Muscle layer of duodenum (tissue), 2 donors: ENCODE data around the gene NCOA4.
"Not testable (repeated sequence)": the region's sequence is repeated elsewhere in the genome, so short reads cannot be mapped to it uniquely, and the experiment has no call there.

Source experiments
- H3K27ac ChIP-seq: one replicate; pipeline ENCODE4 v1.7.0; 2013; ENCODE audit warnings: mild to moderate bottlenecking, low read length
- H3K27me3 ChIP-seq: one replicate; pipeline ENCODE4 v1.7.0; 2013; ENCODE audit warnings: low read depth, mild to moderate bottlenecking, control low read depth, low read length
- H3K36me3 ChIP-seq, 2 donors: one replicate each; pipeline ENCODE4 v1.7.0; 2013; ENCODE audit warnings: low read length in 2 of 2, control low read depth in 1 of 2, mild to moderate bottlenecking in 1 of 2; ENCODE audit not compliant: insufficient read depth in 2 of 2, control insufficient read depth in 1 of 2
- H3K4me1 ChIP-seq, 2 donors: one replicate each; pipeline ENCODE4 v1.7.0; 2013; ENCODE audit warnings: low read length in 2 of 2, mild to moderate bottlenecking in 2 of 2, control low read depth in 1 of 2, moderate library complexity in 1 of 2; ENCODE audit not compliant: insufficient read depth in 2 of 2, control insufficient read depth in 1 of 2
- H3K4me3 ChIP-seq, 2 donors: one replicate each; pipeline ENCODE4 v1.7.0; 2013; ENCODE audit warnings: low read length in 2 of 2, low read depth in 1 of 2, mild to moderate bottlenecking in 1 of 2
- H3K9me3 ChIP-seq, 2 donors: one replicate each; pipeline ENCODE4 v1.7.0; 2013; ENCODE audit warnings: low read length in 2 of 2, control low read depth in 1 of 2, mild to moderate bottlenecking in 1 of 2; ENCODE audit not compliant: control insufficient read depth in 1 of 2
- donor health status: healthy.

The NCOA4 gene

DNA sequence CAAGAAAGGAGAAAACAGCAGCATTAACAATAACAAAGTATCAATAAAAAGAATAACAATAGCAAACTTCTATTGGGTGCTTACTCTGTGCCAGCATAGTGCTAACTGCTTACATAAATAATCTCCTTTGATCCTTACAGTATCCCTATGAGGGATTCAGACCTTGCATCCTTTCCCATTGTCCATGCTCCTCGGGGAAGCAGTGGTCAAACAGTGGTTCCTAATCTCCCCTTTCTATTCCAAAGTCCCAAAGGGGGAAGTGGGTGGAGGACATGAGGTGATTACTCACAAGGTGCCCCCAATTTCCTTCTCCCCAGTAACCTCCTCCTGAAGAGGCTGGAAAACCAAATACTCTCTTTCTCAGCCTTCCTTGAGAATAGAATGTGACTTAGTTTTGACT is 37.7 kb upstream of the NCOA4 start:
- no peaks in the 10 kb centered on the region for H3K4me1 ChIP-seq
- no peaks in the 10 kb centered on the region for H3K9me3 ChIP-seq
- no peaks in the 10 kb centered on the region for H3K36me3 ChIP-seq
- no peaks in the 10 kb centered on the region for H3K27me3 ChIP-seq
- H3K4me3 ChIP-seq: no peak overlapping the region
- H3K27ac ChIP-seq: no peak overlapping the region

- no peaks in the 10 kb centered on the region for H3K27me3 ChIP-seq
- no peak overlapping the region for H3K4me3 ChIP-seq
- no peaks in the 10 kb centered on the region for H3K9me3 ChIP-seq
- no peak overlapping the region for H3K27ac ChIP-seq
- no peaks in the 10 kb centered on the region for H3K4me1 ChIP-seq
- no peaks in the 10 kb centered on the region for H3K36me3 ChIP-seq
Measured at GRCh38 chr10:46064269-46064817, 33.9 kb upstream of the NCOA4 start.

GRCh38 chr10:46062723-46063428 is 32.5 kb upstream of the NCOA4 start:
- no peak overlapping the region for H3K4me3 ChIP-seq
- H3K4me1 ChIP-seq: no peaks in the 10 kb centered on the region
- H3K27ac ChIP-seq: no peak overlapping the region
- H3K9me3 ChIP-seq: no peaks in the 10 kb centered on the region
- H3K27me3 ChIP-seq: no peaks in the 10 kb centered on the region
- no peaks in the 10 kb centered on the region for H3K36me3 ChIP-seq

DNA sequence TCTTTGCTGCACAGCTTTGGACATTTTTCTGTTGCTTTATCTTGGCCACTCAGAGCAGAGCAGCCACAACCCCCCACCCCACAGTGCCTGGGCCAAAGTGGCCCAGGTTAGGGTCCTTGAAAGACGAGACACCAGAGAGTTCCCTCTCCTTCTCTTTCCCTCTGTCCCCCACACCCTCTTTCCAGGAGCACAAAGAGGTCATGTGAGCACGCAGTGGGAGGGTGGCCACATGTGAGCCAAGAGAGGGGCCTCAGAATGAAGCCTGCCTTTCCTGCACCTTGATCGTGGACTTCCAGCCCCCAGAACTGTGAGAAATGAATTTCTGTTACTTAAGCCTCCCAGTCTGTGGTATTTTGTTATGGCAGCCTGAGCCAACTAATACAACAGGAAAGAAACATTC is 30.3 kb upstream of the NCOA4 start:
- H3K36me3 ChIP-seq: no peaks in the 10 kb centered on the region
- no peak overlapping the region for H3K27ac ChIP-seq
- no peaks in the 10 kb centered on the region for H3K27me3 ChIP-seq
- H3K4me3 ChIP-seq: no peak overlapping the region
- H3K4me1 ChIP-seq: no peaks in the 10 kb centered on the region
- peaks cover 5% of the 10 kb centered on the region in 2 donors for H3K9me3 ChIP-seq

GRCh38 chr10:46057927-46058326 is 27.5 kb upstream of the NCOA4 start:
- H3K4me3 ChIP-seq, H3K27ac ChIP-seq: not testable (repeated sequence)

DNA sequence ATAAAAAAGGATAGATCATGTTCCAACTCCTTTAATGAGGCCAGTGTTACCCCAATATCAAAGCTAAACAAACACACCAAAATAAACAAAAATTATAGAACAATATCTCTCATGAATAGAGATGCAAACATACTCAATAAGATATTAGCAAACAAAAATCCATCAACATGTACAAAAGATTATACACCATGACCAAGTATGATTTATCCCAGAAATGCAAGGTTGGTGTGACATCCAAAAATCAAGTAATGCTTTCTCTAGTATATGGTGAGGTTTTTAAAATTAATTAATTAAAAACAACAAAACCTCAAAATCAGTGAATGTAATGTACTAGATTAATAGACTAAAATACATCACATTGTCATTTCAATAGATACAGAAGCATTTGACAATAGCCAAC is 26.6 kb upstream of the NCOA4 start:
- H3K27me3 ChIP-seq: no peaks in the 10 kb centered on the region
- H3K4me1 ChIP-seq: no peaks in the 10 kb centered on the region
- H3K36me3 ChIP-seq: no peaks in the 10 kb centered on the region
- no peak overlapping the region for H3K27ac ChIP-seq
- H3K4me3 ChIP-seq: no peak overlapping the region
- H3K9me3 ChIP-seq: peaks cover 5% of the 10 kb centered on the region in 2 donors

More at GRCh38 chr10:46057927-46058326, 27.5 kb upstream of the NCOA4 start:
- not testable (repeated sequence) for H3K9me3 ChIP-seq, H3K36me3 ChIP-seq, H3K27me3 ChIP-seq, H3K4me1 ChIP-seq

GRCh38 chr10:46055771-46056170 is 25.3 kb upstream of the NCOA4 start:
- Histone ChIP-seq H3K27ac (no peak overlapping the region), H3K4me3 (no peak overlapping the region), H3K9me3 (peaks cover 5% of the 10 kb centered on the region in 2 donors), H3K4me1 (no peaks in the 10 kb centered on the region), H3K36me3 (no peaks in the 10 kb centered on the region), H3K27me3 (no peaks in the 10 kb centered on the region)

DNA sequence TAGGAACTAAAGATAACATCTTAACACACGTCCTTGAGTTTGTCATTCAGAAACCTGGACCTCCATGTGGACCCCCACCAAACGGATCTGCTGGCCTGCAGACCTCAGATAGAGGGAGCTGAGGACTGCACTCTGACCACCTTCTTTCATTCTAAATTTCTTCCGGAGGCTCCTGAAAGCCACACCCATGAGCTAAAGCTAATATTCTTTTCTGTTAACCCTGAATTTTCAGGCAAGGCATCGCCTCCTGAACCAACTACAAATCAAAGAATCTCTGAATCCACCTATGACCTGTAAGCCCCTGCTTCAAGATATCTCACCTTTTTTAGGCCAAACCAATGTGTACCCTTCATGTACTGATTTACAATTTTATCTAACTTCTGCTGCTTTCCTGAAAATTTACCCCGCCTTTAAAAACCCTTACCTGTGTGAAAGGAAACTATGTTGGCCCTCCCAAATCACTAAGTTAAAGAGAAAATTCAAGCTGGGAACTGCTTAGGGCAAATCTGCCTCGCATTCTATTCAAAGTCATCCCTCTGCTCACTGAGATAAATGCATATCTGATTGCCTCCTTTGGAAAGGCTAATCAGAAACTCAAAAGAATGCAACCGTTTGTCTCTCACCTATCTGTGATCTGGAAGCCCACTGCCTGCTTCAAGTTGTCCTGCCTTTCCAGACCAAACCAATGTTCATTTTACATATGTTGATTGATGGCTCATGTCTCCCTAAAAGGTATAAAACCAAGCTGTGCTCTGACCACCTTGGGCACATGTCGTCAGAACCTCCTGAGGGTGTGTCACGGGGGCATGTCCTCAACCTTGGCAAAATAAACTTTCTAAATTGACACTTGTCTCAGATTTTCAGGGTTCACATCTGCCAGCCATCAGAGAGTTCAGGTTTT is 23.4 kb upstream of the NCOA4 start:
- Histone ChIP-seq H3K4me3 (no peak overlapping the region), H3K27me3 (no peaks in the 10 kb centered on the region), H3K27ac (no peak overlapping the region)

DNA sequence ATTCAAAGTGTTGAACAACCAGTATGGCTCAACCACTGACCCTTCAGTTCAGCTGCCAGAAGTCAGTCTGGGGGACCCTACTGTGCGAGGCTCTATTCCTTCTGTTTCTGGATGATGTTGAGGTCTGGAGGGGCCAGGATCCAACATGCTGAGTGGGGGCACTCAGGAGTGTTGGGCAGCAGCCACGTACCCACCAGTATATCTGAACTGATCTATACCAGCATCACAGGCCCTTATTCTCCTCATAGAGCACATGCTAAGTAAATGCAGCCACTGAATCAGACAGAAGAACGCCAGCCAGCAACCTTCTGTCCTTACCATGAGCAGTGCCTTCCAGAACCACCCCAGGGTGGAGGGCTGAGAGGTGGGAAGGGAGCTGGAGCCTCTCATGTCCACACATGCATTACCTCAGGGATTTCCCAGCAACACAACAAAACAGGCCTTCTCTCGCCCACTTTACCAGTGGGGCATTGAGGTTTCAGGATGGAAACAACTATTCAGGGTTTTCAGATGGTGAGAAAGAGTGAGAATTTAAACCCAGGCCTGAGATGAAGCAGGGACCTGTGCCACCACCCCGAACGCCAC is 22.5 kb upstream of the NCOA4 start:
- H3K4me1 ChIP-seq: no peaks in the 10 kb centered on the region
- H3K9me3 ChIP-seq: peaks cover 5% of the 10 kb centered on the region in 2 donors
- H3K27ac ChIP-seq: no peak overlapping the region
- no peak overlapping the region for H3K4me3 ChIP-seq
- H3K27me3 ChIP-seq: no peaks in the 10 kb centered on the region
- H3K36me3 ChIP-seq: no peaks in the 10 kb centered on the region

More for the DNA sequence above, 23.4 kb upstream of the NCOA4 start:
- Histone ChIP-seq H3K9me3 (peaks cover 5% of the 10 kb centered on the region in 2 donors), H3K36me3 (no peaks in the 10 kb centered on the region), H3K4me1 (no peaks in the 10 kb centered on the region)

DNA sequence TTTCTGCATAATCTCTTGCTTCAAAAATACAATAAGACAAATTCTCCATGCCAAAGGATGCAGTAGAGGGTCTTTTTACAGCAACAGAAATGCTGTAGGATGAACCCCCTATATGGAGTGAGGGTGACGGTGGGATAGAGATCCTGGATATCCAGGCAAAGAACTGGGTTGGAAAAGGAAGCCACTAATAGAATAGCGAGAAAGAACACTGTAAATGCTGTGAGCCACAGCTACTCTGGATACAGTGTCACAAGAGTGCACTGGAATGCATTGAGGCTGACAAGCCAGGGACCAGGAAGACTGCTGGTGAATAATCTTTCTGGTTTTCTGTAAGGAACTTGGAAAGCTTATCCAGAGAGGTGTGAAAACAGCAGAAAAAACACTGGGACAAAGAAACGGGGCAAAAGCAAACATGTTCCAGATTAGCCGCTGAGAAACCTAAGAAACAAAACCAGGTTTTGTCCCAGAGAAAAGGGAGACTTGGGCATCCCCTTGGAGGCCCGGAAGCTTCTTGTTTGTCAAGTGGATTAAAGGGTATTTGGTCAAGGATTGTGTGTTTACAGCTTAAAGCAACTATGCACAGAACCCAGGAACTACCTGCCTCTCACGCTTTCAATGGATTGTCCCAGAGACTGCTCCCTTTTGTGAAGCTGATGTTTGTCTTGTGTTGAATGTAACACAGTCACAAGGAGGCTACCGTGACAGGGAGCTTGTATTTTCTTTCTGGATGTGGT is 21.8 kb upstream of the NCOA4 start:
- Histone ChIP-seq H3K9me3 (peaks cover under 1 to 3% of the 10 kb centered on the region in 2 donors), H3K27ac (no peak overlapping the region), H3K4me3 (no peak overlapping the region), H3K4me1 (no peaks in the 10 kb centered on the region), H3K36me3 (no peaks in the 10 kb centered on the region), H3K27me3 (no peaks in the 10 kb centered on the region)
